Calu3 (cell line): ENCODE results near the gene THUMPD1. TPM values are rescaled to one million over a fixed set of nuclear protein-coding genes. Genes with fewer than 3 reads are reported as not detected.
A peak's percentile ranks its signal among the peaks of the same experiment; 100 is the strongest.
"Not testable (repeated sequence)": the region's sequence is repeated elsewhere in the genome, so short reads cannot be mapped to it uniquely, and the experiment has no call there.

Source experiments
- BruUV-seq: library from RNA; stranded (reverse); fragments of 400-500 nt; replicated peaks from 2 replicates; lab custom pipeline; 2021; lab: Mats Ljungman, UMichigan
- CTCF ChIA-PET: fragments of 300-600 bp; sonication (Branson Sonifier 250); formaldehyde crosslinking; loops from one replicate; lab custom pipeline; 2022; ENCODE audit warnings: antibody characterized with exemption; lab: Charles Lee
- DNase-seq: peaks from one replicate; pipeline ENCODE4 v3.0.0; 2022
- H3K27ac Mint-ChIP-seq: one replicate; pipeline ENCODE4 v1.8.0; 2022; ENCODE audit warnings: mixed read lengths; ENCODE audit not compliant: unreplicated experiment
- H3K27me3 Mint-ChIP-seq: one replicate; pipeline ENCODE4 v1.8.0; 2022; ENCODE audit warnings: mixed read lengths; ENCODE audit not compliant: unreplicated experiment
- H3K36me3 Mint-ChIP-seq: one replicate; pipeline ENCODE4 v1.8.0; 2022; ENCODE audit warnings: mild to moderate bottlenecking, moderate library complexity, mixed read lengths; ENCODE audit not compliant: insufficient read depth, unreplicated experiment
- H3K4me1 Mint-ChIP-seq: one replicate; pipeline ENCODE4 v1.8.0; 2022; ENCODE audit warnings: mild to moderate bottlenecking, low read depth, mixed read lengths; ENCODE audit not compliant: unreplicated experiment
- H3K4me3 Mint-ChIP-seq: one replicate; pipeline ENCODE4 v1.8.0; 2022; ENCODE audit warnings: mild to moderate bottlenecking, low read depth, moderate library complexity, mixed read lengths; ENCODE audit not compliant: unreplicated experiment
- H3K9me3 Mint-ChIP-seq: one replicate; pipeline ENCODE4 v1.8.0; 2022; ENCODE audit warnings: low read depth, mixed read lengths; ENCODE audit not compliant: unreplicated experiment
- intact Hi-C: fragments of 100-400 bp; cut with micrococcal nuclease; formaldehyde crosslinking; loops from one replicate; pipeline ENCODE4 v1.10.0; 2022; ENCODE audit not compliant: unreplicated experiment
- total RNA-seq: library from RNA; stranded (reverse); gene quantifications from 2 replicates; pipeline ENCODE4 v1.2.3, GENCODE V29; 2022
- TF ChIP-seq, protein P1 (sequence below): fragments of 200-600 bp; IDR thresholded peaks from one replicate; pipeline ENCODE4 v1.8.0; 2022; ENCODE audit warnings: antibody characterized with exemption; ENCODE audit not compliant: unreplicated experiment

THUMPD1 gene
- total RNA-seq, 1 experiment from 2014 or later: 46.1 TPM

DNA sequence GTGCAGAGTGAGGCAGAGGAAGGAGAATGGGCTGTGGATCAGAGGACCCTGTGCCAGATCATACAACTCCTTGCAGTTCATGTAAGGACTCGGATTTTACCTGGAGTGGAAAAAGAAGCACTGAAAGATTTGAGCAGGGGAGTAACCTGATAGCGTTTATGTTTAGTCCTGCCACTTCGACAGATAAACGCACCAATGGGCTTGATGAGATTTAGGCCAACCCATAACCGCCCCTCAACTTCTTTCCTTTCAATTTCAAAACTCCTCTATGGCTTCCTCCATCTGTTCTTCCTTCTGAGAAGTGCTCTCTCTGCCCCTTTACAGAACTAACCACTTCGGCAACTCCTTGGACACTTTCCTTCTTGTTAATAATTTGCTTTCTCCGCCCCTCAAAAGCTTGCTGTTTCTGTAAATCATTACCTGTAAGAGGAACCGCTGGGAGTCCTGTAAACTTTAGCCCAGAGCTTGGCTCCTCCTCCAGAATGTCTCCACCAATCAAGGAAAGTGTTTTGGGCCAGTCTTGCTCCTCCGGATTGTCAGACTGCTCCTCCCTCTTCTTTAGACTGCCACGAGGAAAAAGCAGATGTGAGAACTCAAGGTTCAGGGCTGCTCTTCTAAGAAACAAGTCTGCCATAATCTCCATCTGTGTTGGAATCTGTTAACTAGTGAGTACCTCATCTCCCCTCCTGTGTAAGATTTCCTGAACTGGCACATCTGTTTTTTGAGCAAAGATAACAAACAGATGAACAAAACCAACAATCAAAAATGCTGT, 22.0 kb upstream of the THUMPD1 start, which contains the start of gene ACSM3:
Gene ACSM3 (plus strand): TSS at position 554 of the 772 bp plus-strand sequence. CDS start 6,021 bp downstream, outside the sequence.
- BruUV-seq: no TSS peak
- H3K9me3 Mint-ChIP-seq: no peaks in the 10 kb centered on the region
- H3K4me1 Mint-ChIP-seq: peaks cover 31% of the 10 kb centered on the region
- H3K4me3 Mint-ChIP-seq: peak within 1 kb of the TSS; percentile 66
- TF ChIP-seq, protein P1, sequence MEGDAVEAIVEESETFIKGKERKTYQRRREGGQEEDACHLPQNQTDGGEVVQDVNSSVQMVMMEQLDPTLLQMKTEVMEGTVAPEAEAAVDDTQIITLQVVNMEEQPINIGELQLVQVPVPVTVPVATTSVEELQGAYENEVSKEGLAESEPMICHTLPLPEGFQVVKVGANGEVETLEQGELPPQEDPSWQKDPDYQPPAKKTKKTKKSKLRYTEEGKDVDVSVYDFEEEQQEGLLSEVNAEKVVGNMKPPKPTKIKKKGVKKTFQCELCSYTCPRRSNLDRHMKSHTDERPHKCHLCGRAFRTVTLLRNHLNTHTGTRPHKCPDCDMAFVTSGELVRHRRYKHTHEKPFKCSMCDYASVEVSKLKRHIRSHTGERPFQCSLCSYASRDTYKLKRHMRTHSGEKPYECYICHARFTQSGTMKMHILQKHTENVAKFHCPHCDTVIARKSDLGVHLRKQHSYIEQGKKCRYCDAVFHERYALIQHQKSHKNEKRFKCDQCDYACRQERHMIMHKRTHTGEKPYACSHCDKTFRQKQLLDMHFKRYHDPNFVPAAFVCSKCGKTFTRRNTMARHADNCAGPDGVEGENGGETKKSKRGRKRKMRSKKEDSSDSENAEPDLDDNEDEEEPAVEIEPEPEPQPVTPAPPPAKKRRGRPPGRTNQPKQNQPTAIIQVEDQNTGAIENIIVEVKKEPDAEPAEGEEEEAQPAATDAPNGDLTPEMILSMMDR: no peak
- H3K27me3 Mint-ChIP-seq: no peaks in the 10 kb centered on the region
- peak; percentile 89 for DNase-seq
- H3K27ac Mint-ChIP-seq: peak within 1 kb of the TSS; percentile 82
- CTCF ChIA-PET: interaction anchor here (0.6 to 2.5 kb wide), 3 partner anchors 11 to 22 kb away, joined by 3 to 15 read pairs (median 4); partner anchors contain the start of gene THUMPD1
- intact Hi-C loops: no loop called here
- peaks cover 12% of the 10 kb centered on the region for H3K36me3 Mint-ChIP-seq

DNA sequence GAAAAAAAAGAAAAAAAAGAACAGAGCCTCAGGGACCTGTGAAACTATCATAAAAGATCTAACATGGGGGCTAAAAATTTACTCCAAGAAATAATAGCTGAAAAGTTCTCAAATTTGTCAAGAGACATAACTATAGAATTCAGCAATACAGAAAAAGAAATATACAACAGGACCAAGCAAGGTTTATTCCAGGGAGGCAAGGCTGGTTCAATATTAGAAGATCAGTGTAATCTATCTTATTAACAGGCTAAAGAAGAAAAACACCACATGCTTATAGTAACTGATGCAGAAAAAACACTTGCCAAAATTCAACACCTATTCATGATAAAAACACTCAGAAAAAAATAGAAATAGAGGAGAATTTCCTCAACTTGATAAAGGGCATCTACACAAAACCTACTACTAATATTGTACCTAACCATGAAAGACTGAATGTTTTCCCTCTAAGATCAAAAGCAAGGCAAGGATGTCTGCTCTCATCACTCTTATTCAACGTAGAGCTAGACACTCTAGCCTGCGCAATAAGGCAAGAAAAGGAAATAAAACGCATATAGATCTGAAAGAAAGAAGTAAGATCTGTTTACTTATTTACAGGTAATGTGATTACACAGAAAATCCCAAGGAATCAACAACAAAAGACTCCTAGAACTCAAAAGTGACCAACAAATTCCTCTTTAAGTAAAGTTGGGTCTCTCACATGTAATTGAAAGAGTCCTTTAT, 20.9 kb upstream of the THUMPD1 start:
- H3K4me3 Mint-ChIP-seq: peak overlapping the region; percentile 66
- peak overlapping the region; percentile 82 for H3K27ac Mint-ChIP-seq
- BruUV-seq: no TSS peak

DNA sequence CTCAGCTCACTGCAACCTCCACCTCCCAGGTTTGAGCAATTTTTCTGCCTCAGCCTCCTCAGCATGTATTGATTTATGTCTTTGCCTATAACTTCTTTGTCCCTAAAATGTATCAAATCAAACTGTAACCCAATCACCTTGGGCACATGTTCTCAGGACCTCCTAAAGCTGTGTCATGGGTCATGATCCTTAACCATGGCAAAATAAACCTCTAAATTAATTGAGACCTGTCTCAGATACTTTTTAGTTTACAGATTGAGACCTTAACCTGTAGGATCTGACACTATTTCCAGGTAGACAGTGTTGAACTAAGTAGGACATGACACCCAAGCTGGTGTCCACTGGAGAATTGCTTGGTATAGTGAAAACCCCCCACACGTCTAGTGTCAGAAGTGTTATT, 19.6 kb upstream of the THUMPD1 start:
- no peaks in the 10 kb centered on the region for H3K9me3 Mint-ChIP-seq
- H3K4me3 Mint-ChIP-seq: no peak overlapping the region
- DNase-seq: no peak
- TF ChIP-seq, protein P1: no peak
- H3K4me1 Mint-ChIP-seq: peaks cover 30% of the 10 kb centered on the region
- H3K27me3 Mint-ChIP-seq: no peaks in the 10 kb centered on the region
- H3K27ac Mint-ChIP-seq: no peak overlapping the region
- no TSS peak for BruUV-seq
- intact Hi-C loops: no loop called here
- CTCF ChIA-PET: no interaction called here
- peaks cover 12% of the 10 kb centered on the region for H3K36me3 Mint-ChIP-seq

More for the DNA sequence above, 20.9 kb upstream of the THUMPD1 start:
- DNase-seq: no peak
- CTCF ChIA-PET: no interaction called here
- H3K36me3 Mint-ChIP-seq: peaks cover 12% of the 10 kb centered on the region
- peaks cover 31% of the 10 kb centered on the region for H3K4me1 Mint-ChIP-seq
- intact Hi-C loops: no loop called here
- no peaks in the 10 kb centered on the region for H3K27me3 Mint-ChIP-seq
- H3K9me3 Mint-ChIP-seq: no peaks in the 10 kb centered on the region
- TF ChIP-seq, protein P1: no peak

DNA sequence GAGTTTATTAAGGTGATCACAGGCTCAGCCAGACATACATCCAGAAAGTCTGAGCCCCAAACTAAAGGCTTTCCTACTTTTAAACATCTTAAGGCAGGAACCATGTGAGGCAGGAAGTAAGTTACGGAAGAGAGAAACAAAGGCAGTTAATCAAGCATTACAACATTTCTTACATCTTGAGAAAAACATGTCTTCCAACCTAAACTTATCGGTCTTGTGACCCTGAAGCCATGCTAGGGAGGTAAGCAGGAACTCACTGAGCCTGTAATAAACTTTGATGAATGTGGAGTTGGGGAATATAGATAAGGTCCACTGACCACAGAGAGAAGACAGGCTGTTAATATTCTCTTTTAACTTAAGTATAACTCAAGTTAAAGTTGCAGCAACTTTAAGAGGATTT, 18.7 kb upstream of the THUMPD1 start:
- Mint-ChIP-seq H3K4me1 (peaks cover 22% of the 10 kb centered on the region), H3K27ac (no peak overlapping the region), H3K27me3 (no peaks in the 10 kb centered on the region), H3K36me3 (peaks cover 12% of the 10 kb centered on the region), H3K4me3 (no peak overlapping the region), H3K9me3 (no peaks in the 10 kb centered on the region)
- CTCF ChIA-PET: no interaction called here
- intact Hi-C loops: no loop called here
- DNase-seq: no peak
- BruUV-seq: no TSS peak
- TF ChIP-seq, protein P1: no peak

DNA sequence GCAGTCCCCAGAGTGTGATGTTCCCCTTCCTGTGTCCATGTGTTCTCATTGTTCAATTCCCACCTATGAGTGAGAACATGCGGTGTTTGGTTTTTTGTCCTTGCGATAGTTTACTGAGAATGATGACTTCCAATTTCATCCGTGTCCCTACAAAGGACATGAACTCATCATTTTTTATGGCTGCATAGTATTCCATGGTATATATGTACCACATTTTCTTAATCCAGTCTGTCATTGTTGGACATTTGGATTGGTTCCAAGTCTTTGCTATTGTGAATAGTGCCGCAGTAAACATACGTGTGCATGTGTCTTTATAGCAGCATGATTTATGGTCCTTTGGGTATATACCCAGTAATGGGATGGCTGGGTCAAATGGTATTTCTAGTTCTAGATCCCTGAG, 14.2 kb upstream of the THUMPD1 start:
- CTCF ChIA-PET: not testable (repeated sequence)

More for the DNA sequence above, 14.2 kb upstream of the THUMPD1 start:
- H3K4me3 Mint-ChIP-seq, H3K9me3 Mint-ChIP-seq, DNase-seq, intact Hi-C loops, H3K36me3 Mint-ChIP-seq, BruUV-seq, H3K27ac Mint-ChIP-seq, H3K4me1 Mint-ChIP-seq: not testable (repeated sequence)
- peaks cover 30% of the 10 kb centered on the region for H3K27me3 Mint-ChIP-seq
